ENCODE measurements around the gene ERFE.

The ERFE gene

GRCh38 chr2:238162251-238162845 is 3.6 kb downstream of the ERFE start:
- in situ Hi-C loops (cut with MboI; ENCODE audit: low sequenced_read_pairs, unreplicated experiment): no loop called here
- DNase-seq (ENCODE audit: low spot score): no peak
- no peak for TF ChIP-seq CTCF (IDR thresholded peaks at IDR 0.05; ENCODE audit: borderline replicate concordance, control extremely low read depth, extremely low read depth, insufficient read depth, missing control alignments)

- in situ Hi-C loops (cut with MboI; ENCODE audit: low sequenced_read_pairs, unreplicated experiment): no loop called here
- no peak for DNase-seq (ENCODE audit: low spot score)
- TF ChIP-seq CTCF (IDR thresholded peaks at IDR 0.05; ENCODE audit: borderline replicate concordance, control extremely low read depth, extremely low read depth, insufficient read depth, missing control alignments): no peak
Measured at GRCh38 chr2:238162846-238163441, 4.2 kb downstream of the ERFE start.

- DNase-seq (ENCODE audit: low spot score): no peak
- no peak for TF ChIP-seq CTCF (IDR thresholded peaks at IDR 0.05; ENCODE audit: borderline replicate concordance, control extremely low read depth, extremely low read depth, insufficient read depth, missing control alignments)
- in situ Hi-C loops (cut with MboI; ENCODE audit: low sequenced_read_pairs, unreplicated experiment): no loop called here
Measured at GRCh38 chr2:238163481-238164198, 4.9 kb downstream of the ERFE start.

GRCh38 chr2:238164906-238165287 is 6.1 kb downstream of the ERFE start:
- in situ Hi-C loops (cut with MboI; ENCODE audit: low sequenced_read_pairs, unreplicated experiment): no loop called here
- no peak for DNase-seq (ENCODE audit: low spot score)
- TF ChIP-seq CTCF (IDR thresholded peaks at IDR 0.05; ENCODE audit: borderline replicate concordance, control extremely low read depth, extremely low read depth, insufficient read depth, missing control alignments): no peak

GRCh38 chr2:238165288-238165921 is 6.6 kb downstream of the ERFE start:
- in situ Hi-C loops (cut with MboI; ENCODE audit: low sequenced_read_pairs, unreplicated experiment): no loop called here
- TF ChIP-seq CTCF (IDR thresholded peaks at IDR 0.05; ENCODE audit: borderline replicate concordance, control extremely low read depth, extremely low read depth, insufficient read depth, missing control alignments): no peak
- no peak for DNase-seq (ENCODE audit: low spot score)

- in situ Hi-C loops (cut with MboI; ENCODE audit: low sequenced_read_pairs, unreplicated experiment): no loop called here
Measured at GRCh38 chr2:238166391-238167343, 7.9 kb downstream of the ERFE start.

More at GRCh38 chr2:238166391-238167343, 7.9 kb downstream of the ERFE start:
- no peak for DNase-seq (ENCODE audit: low spot score)
- no peak for TF ChIP-seq CTCF (IDR thresholded peaks at IDR 0.05; ENCODE audit: borderline replicate concordance, control extremely low read depth, extremely low read depth, insufficient read depth, missing control alignments)

Data from GM13976 (cell line).